ENCODE measurements around the gene RAB7B. TPM values are rescaled to one million over a fixed set of nuclear protein-coding genes. Genes with fewer than 3 reads are reported as not detected.

Gene RAB7B
- polyA plus RNA-seq, 10 donors, result 7.9 to 16.2 (median 9.2) TPM

- no peak for DNase-seq
Observed at GRCh38 chr1:205950826-205951549, 52.2 kb downstream of the RAB7B start.

- DNase-seq, result no peak
Observed at GRCh38 chr1:205950280-205950679, 52.9 kb downstream of the RAB7B start.

- no peak for DNase-seq
Observed at GRCh38 chr1:205949753-205950152, 53.4 kb downstream of the RAB7B start.

- DNase-seq, result no peak
Observed at GRCh38 chr1:205948886-205949285, 54.3 kb downstream of the RAB7B start.

GRCh38 chr1:205948039-205948438 is 55.2 kb downstream of the RAB7B start:
- no peak for DNase-seq

GRCh38 chr1:205947024-205947423 is 56.2 kb downstream of the RAB7B start:
- DNase-seq, result no peak

GRCh38 chr1:205945069-205945468 is 58.1 kb downstream of the RAB7B start:
- no peak for DNase-seq

- DNase-seq, result no peak
Observed at GRCh38 chr1:205944525-205944924, 58.7 kb downstream of the RAB7B start.

- no peak for DNase-seq
Observed at GRCh38 chr1:205943245-205943644, 60.0 kb downstream of the RAB7B start, which contains the start of gene SLC26A9. Gene SLC26A9 (minus strand): TSS chr1:205943456. CDS start chr1:205935820, 7,636 bp downstream.

- DNase-seq, result no peak
Observed at GRCh38 chr1:205942631-205943159, 60.5 kb downstream of the RAB7B start.

- no peak for DNase-seq
Observed at GRCh38 chr1:205940710-205941109, 62.5 kb downstream of the RAB7B start.

- no peak for DNase-seq
Observed at GRCh38 chr1:205939690-205940330, 63.4 kb downstream of the RAB7B start.

GRCh38 chr1:205938682-205939081 is 64.5 kb downstream of the RAB7B start:
- DNase-seq, result no peak

GRCh38 chr1:205936846-205937586 is 66.2 kb downstream of the RAB7B start:
- DNase-seq, result peak in 1 of 3 donors; percentile 71

GRCh38 chr1:205936311-205936710 is 66.9 kb downstream of the RAB7B start:
- DNase-seq, result no peak

- DNase-seq, result no peak
Observed at GRCh38 chr1:205935869-205936268, 67.3 kb downstream of the RAB7B start.

- DNase-seq, result no peak
Observed at GRCh38 chr1:205934788-205935187, 68.4 kb downstream of the RAB7B start.

GRCh38 chr1:205933671-205934618 is 69.2 kb downstream of the RAB7B start:
- peak in 1 of 3 donors; percentile 63 for DNase-seq

- peak in 1 of 3 donors; percentile 24 for DNase-seq
Observed at GRCh38 chr1:205932776-205933175, 70.4 kb downstream of the RAB7B start.

- DNase-seq, result no peak
Observed at GRCh38 chr1:205930799-205931281, 72.4 kb downstream of the RAB7B start.

- DNase-seq, result no peak
Observed at GRCh38 chr1:205930195-205930577, 73.0 kb downstream of the RAB7B start.
